ENCODE data around the gene KRT74.
"Not testable (repeated sequence)": the region's sequence is repeated elsewhere in the genome, so short reads cannot be mapped to it uniquely, and the experiment has no call there.

The KRT74 gene

GRCh38 chr12:52594237-52594636 is 20.6 kb upstream of the KRT74 start:
- H3K4me1 Mint-ChIP-seq, CTCF ChIA-PET, H3K36me3 Mint-ChIP-seq, H3K4me3 Mint-ChIP-seq, H3K27ac Mint-ChIP-seq, H3K9me3 Mint-ChIP-seq, DNase-seq: not testable (repeated sequence)
- H3K27me3 Mint-ChIP-seq = peaks cover 13% of the 10 kb centered on the region

- H3K27ac Mint-ChIP-seq = no peak overlapping the region
- H3K4me1 Mint-ChIP-seq = peaks cover 9% of the 10 kb centered on the region
- DNase-seq = no peak
- no peaks in the 10 kb centered on the region for H3K36me3 Mint-ChIP-seq
- CTCF ChIA-PET = interaction anchor here (1.2 to 1.3 kb wide), 3 partner anchors 7 to 288 kb away, joined by 3 to 4 read pairs (median 4); no protein-coding TSS in a partner anchor
- no peaks in the 10 kb centered on the region for H3K9me3 Mint-ChIP-seq
- no peaks in the 10 kb centered on the region for H3K27me3 Mint-ChIP-seq
- no peak overlapping the region for H3K4me3 Mint-ChIP-seq
Measured at GRCh38 chr12:52591521-52591920, 17.9 kb upstream of the KRT74 start.

- DNase-seq = no peak
- no peak overlapping the region for H3K27ac Mint-ChIP-seq
- CTCF ChIA-PET = interaction anchor here (1.6 to 14.2 kb wide), 3 partner anchors 21 to 289 kb away, joined by 6 to 244 read pairs (median 12); no protein-coding TSS in a partner anchor
- no peaks in the 10 kb centered on the region for H3K27me3 Mint-ChIP-seq
- H3K36me3 Mint-ChIP-seq = no peaks in the 10 kb centered on the region
- H3K4me3 Mint-ChIP-seq = no peak overlapping the region
- peaks cover 24% of the 10 kb centered on the region for H3K4me1 Mint-ChIP-seq
- no peaks in the 10 kb centered on the region for H3K9me3 Mint-ChIP-seq
Measured at GRCh38 chr12:52590021-52590420, 16.4 kb upstream of the KRT74 start.

- H3K9me3 Mint-ChIP-seq = no peaks in the 10 kb centered on the region
- no peak for DNase-seq
- H3K4me1 Mint-ChIP-seq = peaks cover 35% of the 10 kb centered on the region
- H3K4me3 Mint-ChIP-seq = no peak overlapping the region
- H3K27ac Mint-ChIP-seq = no peak overlapping the region
- H3K27me3 Mint-ChIP-seq = no peaks in the 10 kb centered on the region
- H3K36me3 Mint-ChIP-seq = no peaks in the 10 kb centered on the region
- CTCF ChIA-PET = interaction anchor here (1.3 to 14.2 kb wide), 4 partner anchors 23 to 291 kb away, joined by 3 to 244 read pairs (median 83); partner anchors contain the start of gene KRT1
Measured at GRCh38 chr12:52587563-52587962, 13.9 kb upstream of the KRT74 start.

- CTCF ChIA-PET = interaction anchor here (0.7 to 14.2 kb wide), 15 partner anchors 9 to 430 kb away, joined by 3 to 244 read pairs (median 3); no protein-coding TSS in a partner anchor
- DNase-seq = peak; percentile 75
- Mint-ChIP-seq H3K27me3 (peaks cover 10% of the 10 kb centered on the region), H3K9me3 (no peaks in the 10 kb centered on the region), H3K36me3 (no peaks in the 10 kb centered on the region), H3K4me3 (no peak overlapping the region), H3K4me1 (peaks cover 35% of the 10 kb centered on the region), H3K27ac (peak overlapping the region; percentile 1)
Measured at GRCh38 chr12:52585946-52586345, 12.3 kb upstream of the KRT74 start.

GRCh38 chr12:52585066-52585465 is 11.4 kb upstream of the KRT74 start:
- H3K4me3 Mint-ChIP-seq = no peak overlapping the region

GRCh38 chr12:52584156-52584682 is 10.6 kb upstream of the KRT74 start:
- Mint-ChIP-seq H3K4me1 (peaks cover 42% of the 10 kb centered on the region), H3K9me3 (no peaks in the 10 kb centered on the region), H3K4me3 (no peak overlapping the region), H3K36me3 (no peaks in the 10 kb centered on the region), H3K27ac (peak overlapping the region; percentile 14), H3K27me3 (peaks cover 25% of the 10 kb centered on the region)
- CTCF ChIA-PET = interaction anchor here (0.5 to 14.2 kb wide), 16 partner anchors 10 to 356 kb away, joined by 3 to 244 read pairs (median 3); partner anchors contain the start of gene KRT74
- no peak for DNase-seq

More at GRCh38 chr12:52585066-52585465, 11.4 kb upstream of the KRT74 start:
- peaks cover 41% of the 10 kb centered on the region for H3K4me1 Mint-ChIP-seq
- CTCF ChIA-PET = interaction anchor here (0.8 to 14.2 kb wide), 11 partner anchors 10 to 395 kb away, joined by 3 to 244 read pairs (median 4); no protein-coding TSS in a partner anchor
- H3K27ac Mint-ChIP-seq = no peak overlapping the region
- H3K9me3 Mint-ChIP-seq = no peaks in the 10 kb centered on the region
- H3K27me3 Mint-ChIP-seq = peaks cover 16% of the 10 kb centered on the region
- no peak for DNase-seq
- no peaks in the 10 kb centered on the region for H3K36me3 Mint-ChIP-seq

- Mint-ChIP-seq H3K36me3 (no peaks in the 10 kb centered on the region), H3K4me1 (peaks cover 42% of the 10 kb centered on the region), H3K4me3 (no peak overlapping the region), H3K9me3 (no peaks in the 10 kb centered on the region), H3K27ac (no peak overlapping the region), H3K27me3 (peaks cover 34% of the 10 kb centered on the region)
- CTCF ChIA-PET = interaction anchor here (0.9 to 14.2 kb wide), 18 partner anchors 9 to 398 kb away, joined by 3 to 244 read pairs (median 3); partner anchors contain the start of genes KRT3 and KRT74
- DNase-seq = peak; percentile 81
Measured at GRCh38 chr12:52582971-52583456, 9.4 kb upstream of the KRT74 start.

GRCh38 chr12:52582486-52582885 is 8.8 kb upstream of the KRT74 start:
- Mint-ChIP-seq H3K9me3 (no peaks in the 10 kb centered on the region), H3K27me3 (peaks cover 34% of the 10 kb centered on the region), H3K36me3 (no peaks in the 10 kb centered on the region), H3K4me1 (peaks cover 42% of the 10 kb centered on the region), H3K27ac (no peak overlapping the region), H3K4me3 (no peak overlapping the region)
- no peak for DNase-seq
- CTCF ChIA-PET = interaction anchor here (0.6 to 14.2 kb wide), 12 partner anchors 9 to 398 kb away, joined by 3 to 244 read pairs (median 4); partner anchors contain the start of genes KRT3 and KRT74

GRCh38 chr12:52581481-52581880 is 7.8 kb upstream of the KRT74 start:
- H3K27ac Mint-ChIP-seq = no peak overlapping the region
- peaks cover 32% of the 10 kb centered on the region for H3K4me1 Mint-ChIP-seq
- no peak for DNase-seq
- H3K4me3 Mint-ChIP-seq = no peak overlapping the region
- H3K9me3 Mint-ChIP-seq = no peaks in the 10 kb centered on the region
- no peaks in the 10 kb centered on the region for H3K36me3 Mint-ChIP-seq
- peaks cover 40% of the 10 kb centered on the region for H3K27me3 Mint-ChIP-seq
- CTCF ChIA-PET = interaction anchor here (0.8 to 14.2 kb wide), 7 partner anchors 15 to 304 kb away, joined by 3 to 244 read pairs (median 4); no protein-coding TSS in a partner anchor

- CTCF ChIA-PET = interaction anchor here (1.0 to 14.2 kb wide), 5 partner anchors 17 to 304 kb away, joined by 3 to 244 read pairs (median 5); no protein-coding TSS in a partner anchor
- H3K27ac Mint-ChIP-seq = no peak overlapping the region
Measured at GRCh38 chr12:52581066-52581465, 7.4 kb upstream of the KRT74 start.

GRCh38 chr12:52580496-52580895 is 6.9 kb upstream of the KRT74 start:
- no peaks in the 10 kb centered on the region for H3K36me3 Mint-ChIP-seq
- H3K27ac Mint-ChIP-seq = no peak overlapping the region
- DNase-seq = no peak
- H3K4me3 Mint-ChIP-seq = no peak overlapping the region
- H3K4me1 Mint-ChIP-seq = peaks cover 22% of the 10 kb centered on the region
- no peaks in the 10 kb centered on the region for H3K9me3 Mint-ChIP-seq
- CTCF ChIA-PET = interaction anchor here (1.4 to 14.2 kb wide), 3 partner anchors 289 to 305 kb away, joined by 5 to 244 read pairs (median 162); no protein-coding TSS in a partner anchor
- H3K27me3 Mint-ChIP-seq = peaks cover 45% of the 10 kb centered on the region

More at GRCh38 chr12:52581066-52581465, 7.4 kb upstream of the KRT74 start:
- Mint-ChIP-seq H3K36me3 (no peaks in the 10 kb centered on the region), H3K9me3 (no peaks in the 10 kb centered on the region), H3K4me3 (no peak overlapping the region), H3K27me3 (peaks cover 43% of the 10 kb centered on the region), H3K4me1 (peaks cover 28% of the 10 kb centered on the region)
- DNase-seq = no peak

- no peak overlapping the region for H3K4me3 Mint-ChIP-seq
- CTCF ChIA-PET = interaction anchor here (0.6 to 14.2 kb wide), 5 partner anchors 8 to 358 kb away, joined by 3 to 244 read pairs (median 3); no protein-coding TSS in a partner anchor
Measured at GRCh38 chr12:52579468-52580465, 6.1 kb upstream of the KRT74 start.

More at GRCh38 chr12:52579468-52580465, 6.1 kb upstream of the KRT74 start:
- Mint-ChIP-seq H3K27me3 (peaks cover 45% of the 10 kb centered on the region), H3K4me1 (peaks cover 15% of the 10 kb centered on the region), H3K27ac (no peak overlapping the region), H3K9me3 (no peaks in the 10 kb centered on the region), H3K36me3 (no peaks in the 10 kb centered on the region)
- no peak for DNase-seq
